Activated T-helper 17 cell treated with anti-CD3 and anti-CD28 coated beads, Interleukin-2, amount 50 U/mL, for 72 hours (primary cell): ENCODE data around the gene MBL2. TPM values are rescaled to one million over a fixed set of nuclear protein-coding genes. Genes with fewer than 3 reads are reported as not detected.

Experiments
- ATAC-seq: fragments of 150-1000 bp; cut with Tn5 transposase; replicated peaks from 2 replicates; pipeline ENCODE4 v1.10.0; 2021; ENCODE audit warnings: mild to moderate bottlenecking, moderate library complexity
- H3K27ac Mint-ChIP-seq: one replicate; pipeline ENCODE4 v1.8.0; 2022; ENCODE audit warnings: mixed read lengths
- H3K27me3 Mint-ChIP-seq: one replicate; pipeline ENCODE4 v1.8.0; 2022; ENCODE audit warnings: mixed read lengths
- H3K36me3 Mint-ChIP-seq: one replicate; pipeline ENCODE4 v1.8.0; 2022; ENCODE audit warnings: low read depth, mild to moderate bottlenecking, mixed read lengths
- H3K4me1 Mint-ChIP-seq: one replicate; pipeline ENCODE4 v1.8.0; 2022; ENCODE audit warnings: mixed read lengths
- H3K4me3 Mint-ChIP-seq: one replicate; pipeline ENCODE4 v1.8.0; 2022; ENCODE audit warnings: mild to moderate bottlenecking, mixed read lengths
- H3K9me3 Mint-ChIP-seq: one replicate; pipeline ENCODE4 v1.8.0; 2022; ENCODE audit warnings: mixed read lengths
- total RNA-seq, 2 donors: library from RNA; stranded (reverse); gene quantifications; one replicate each; pipeline ENCODE4 v1.2.3, GENCODE V29; 2022

Gene MBL2
- total RNA-seq, 2 donors from 2014 or later, result not detected

DNA sequence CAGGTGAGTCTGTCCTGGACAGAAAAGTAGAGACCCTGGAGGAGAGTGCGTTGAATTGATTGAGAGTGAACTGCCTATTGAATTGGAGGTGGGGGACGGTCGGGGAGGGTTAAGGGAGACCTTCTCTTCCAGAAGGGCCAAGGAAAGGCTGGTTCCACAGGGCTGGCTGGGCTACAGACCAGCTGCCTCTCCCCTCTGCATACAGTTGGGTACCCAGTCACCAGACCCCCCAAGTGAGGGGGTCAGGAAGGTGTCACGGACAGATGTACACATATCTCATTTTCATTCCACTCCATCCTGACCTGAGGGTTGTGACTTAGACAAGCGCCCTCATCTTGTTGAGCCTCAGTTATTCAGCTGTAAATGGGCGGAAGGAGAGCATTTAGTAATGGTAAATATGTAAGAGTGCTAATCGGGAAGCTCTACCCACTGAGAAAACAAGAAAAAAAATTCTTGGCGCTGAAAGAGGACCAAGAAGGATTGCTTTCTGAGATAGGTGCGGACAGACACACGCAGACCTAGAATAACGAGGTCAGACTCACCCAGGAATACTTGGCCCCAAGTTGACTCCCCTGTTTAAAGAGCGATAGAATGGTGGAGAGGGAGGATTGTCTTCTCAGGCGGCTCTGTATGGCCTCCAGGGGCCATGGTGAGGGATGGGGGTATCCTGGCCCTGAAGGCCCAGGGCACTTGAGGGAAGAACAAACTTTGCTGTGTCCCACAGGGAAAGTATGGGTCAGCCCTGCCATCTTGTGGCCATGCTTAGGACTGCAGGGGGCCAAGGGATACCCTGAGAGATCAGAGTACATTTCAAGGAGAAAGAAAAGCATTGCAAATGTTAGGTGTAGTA lies 7.2 kb upstream of the MBL2 start:
- H3K27me3 Mint-ChIP-seq, result peaks cover 6% of the 10 kb centered on the region
- no peak overlapping the region for H3K27ac Mint-ChIP-seq
- no peaks in the 10 kb centered on the region for H3K9me3 Mint-ChIP-seq
- ATAC-seq, result peak; percentile 21
- H3K4me1 Mint-ChIP-seq, result no peaks in the 10 kb centered on the region
- no peaks in the 10 kb centered on the region for H3K36me3 Mint-ChIP-seq
- no peak overlapping the region for H3K4me3 Mint-ChIP-seq

DNA sequence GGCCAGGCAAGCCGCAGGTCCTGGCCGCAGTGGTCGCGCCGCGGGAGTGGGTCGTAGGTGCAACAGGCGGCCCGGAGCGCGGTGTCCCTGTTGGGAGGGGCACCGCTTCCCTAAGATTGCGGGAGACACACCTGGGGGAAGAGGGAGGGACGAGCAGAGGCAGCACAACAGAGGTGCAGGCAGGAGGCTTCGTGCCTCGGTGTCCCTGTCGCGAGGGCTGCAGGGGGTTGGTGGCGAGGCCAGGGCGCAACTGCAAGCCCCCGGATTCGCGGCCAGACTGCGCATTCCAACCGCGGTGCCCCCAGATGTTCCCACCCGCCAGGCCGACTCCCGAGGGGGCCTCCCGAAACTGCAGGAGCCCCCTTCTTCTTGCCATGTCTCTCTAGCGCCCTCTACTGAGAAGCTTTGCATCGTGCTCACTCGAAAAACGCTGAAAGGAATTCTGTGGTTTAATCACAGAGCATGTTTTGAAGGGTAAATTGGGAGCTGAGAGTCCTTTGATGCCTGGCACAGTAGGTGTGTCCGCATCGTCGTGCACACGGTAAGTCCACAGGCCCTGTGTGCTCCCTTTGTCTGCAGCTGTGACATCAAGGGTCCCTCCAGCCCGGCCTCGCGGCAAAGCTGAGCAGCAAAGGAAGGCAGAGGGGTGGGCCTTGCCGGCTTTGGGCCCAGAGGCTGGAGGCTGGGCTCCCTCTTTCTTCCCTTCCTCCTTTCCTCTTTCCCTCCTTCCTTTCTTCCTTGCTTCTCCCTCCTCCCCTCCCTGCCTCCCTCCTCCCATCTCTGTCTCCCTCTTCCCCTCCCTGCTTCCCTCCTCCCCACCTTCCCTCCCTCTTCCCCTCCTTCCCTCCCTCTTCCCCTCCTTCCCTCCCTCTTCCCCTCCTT lies 6.2 kb upstream of the MBL2 start:
- H3K36me3 Mint-ChIP-seq, result no peaks in the 10 kb centered on the region
- no peak for ATAC-seq
- H3K4me3 Mint-ChIP-seq, result no peak overlapping the region
- peaks cover 6% of the 10 kb centered on the region for H3K27me3 Mint-ChIP-seq
- no peak overlapping the region for H3K27ac Mint-ChIP-seq
- no peaks in the 10 kb centered on the region for H3K4me1 Mint-ChIP-seq
- H3K9me3 Mint-ChIP-seq, result no peaks in the 10 kb centered on the region

DNA sequence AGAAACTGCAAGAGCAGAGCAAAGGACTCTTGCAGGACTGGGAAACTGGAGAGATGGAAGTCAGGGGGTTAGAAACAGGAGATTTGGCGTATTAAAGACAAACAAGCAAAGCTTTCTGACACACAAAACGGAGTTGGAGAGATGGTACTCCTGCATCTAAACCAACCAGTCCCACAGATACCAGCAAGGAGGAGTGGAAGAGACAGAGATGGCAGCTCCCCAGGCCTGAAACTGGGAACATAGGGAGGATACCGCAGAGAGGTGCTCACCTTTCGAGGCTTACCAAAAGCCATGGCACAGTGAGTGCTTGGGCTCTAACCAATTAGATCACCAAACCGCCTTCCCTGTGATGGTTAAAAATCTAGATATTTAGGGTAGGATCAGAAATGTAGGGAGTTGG lies 4.8 kb upstream of the MBL2 start:
- H3K27ac Mint-ChIP-seq, result no peak overlapping the region
- ATAC-seq, result no peak
- H3K36me3 Mint-ChIP-seq, result no peaks in the 10 kb centered on the region
- peaks cover 6% of the 10 kb centered on the region for H3K27me3 Mint-ChIP-seq
- H3K4me3 Mint-ChIP-seq, result no peak overlapping the region
- H3K9me3 Mint-ChIP-seq, result no peaks in the 10 kb centered on the region
- no peaks in the 10 kb centered on the region for H3K4me1 Mint-ChIP-seq

DNA sequence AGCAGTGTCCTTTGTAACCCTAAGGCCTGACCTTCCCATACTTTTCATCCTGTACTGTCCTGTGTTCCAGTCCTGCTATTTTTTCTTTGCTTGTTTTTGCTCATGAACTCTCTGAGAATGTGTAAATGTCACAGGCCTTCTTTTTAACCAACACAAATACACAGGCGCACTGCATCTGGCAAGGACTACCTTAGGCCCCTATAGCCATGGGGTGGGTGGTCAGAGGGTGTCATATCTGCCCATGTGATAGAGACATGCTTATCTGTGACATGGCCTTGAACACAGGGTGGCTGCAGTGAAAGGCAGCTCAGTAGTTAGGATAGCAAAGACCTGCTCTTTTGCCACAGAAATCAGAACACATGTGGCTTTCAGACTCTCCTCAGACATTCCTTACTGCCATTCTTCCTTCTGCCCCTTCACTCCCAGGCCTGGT lies 3.9 kb upstream of the MBL2 start:
- no peaks in the 10 kb centered on the region for H3K4me1 Mint-ChIP-seq
- no peaks in the 10 kb centered on the region for H3K9me3 Mint-ChIP-seq
- no peak overlapping the region for H3K4me3 Mint-ChIP-seq
- H3K27me3 Mint-ChIP-seq, result peaks cover 6% of the 10 kb centered on the region
- no peak overlapping the region for H3K27ac Mint-ChIP-seq
- no peaks in the 10 kb centered on the region for H3K36me3 Mint-ChIP-seq
- ATAC-seq, result no peak

DNA sequence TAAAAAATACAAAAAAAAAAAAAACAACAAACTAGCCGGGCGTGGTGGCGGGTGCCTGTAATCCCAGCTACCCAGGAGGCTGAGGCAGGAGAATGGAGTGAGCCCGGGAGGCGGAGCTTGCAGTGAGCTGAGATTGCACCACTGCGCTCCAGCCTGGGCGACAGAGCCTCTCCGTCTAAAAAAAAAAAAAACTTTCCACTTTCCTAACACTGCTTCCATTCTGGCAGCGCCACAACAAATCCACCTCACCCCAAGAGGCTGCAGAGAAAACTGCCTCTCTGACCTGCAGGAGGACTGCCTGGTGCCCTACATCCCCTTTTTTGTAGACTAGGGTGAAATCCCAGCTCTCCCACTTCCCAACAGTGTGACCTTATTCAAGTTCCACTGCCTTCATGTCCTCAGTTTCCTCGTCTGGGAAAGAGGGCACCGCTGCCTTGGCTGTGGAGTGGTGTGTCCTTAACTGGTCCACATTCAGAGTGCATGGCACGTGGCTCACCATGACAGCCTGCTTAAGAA lies 2.6 kb upstream of the MBL2 start:
- H3K36me3 Mint-ChIP-seq, result no peaks in the 10 kb centered on the region
- H3K4me1 Mint-ChIP-seq, result no peaks in the 10 kb centered on the region
- no peak overlapping the region for H3K27ac Mint-ChIP-seq
- no peak for ATAC-seq
- no peak overlapping the region for H3K4me3 Mint-ChIP-seq
- peaks cover 6% of the 10 kb centered on the region for H3K27me3 Mint-ChIP-seq
- H3K9me3 Mint-ChIP-seq, result no peaks in the 10 kb centered on the region

DNA sequence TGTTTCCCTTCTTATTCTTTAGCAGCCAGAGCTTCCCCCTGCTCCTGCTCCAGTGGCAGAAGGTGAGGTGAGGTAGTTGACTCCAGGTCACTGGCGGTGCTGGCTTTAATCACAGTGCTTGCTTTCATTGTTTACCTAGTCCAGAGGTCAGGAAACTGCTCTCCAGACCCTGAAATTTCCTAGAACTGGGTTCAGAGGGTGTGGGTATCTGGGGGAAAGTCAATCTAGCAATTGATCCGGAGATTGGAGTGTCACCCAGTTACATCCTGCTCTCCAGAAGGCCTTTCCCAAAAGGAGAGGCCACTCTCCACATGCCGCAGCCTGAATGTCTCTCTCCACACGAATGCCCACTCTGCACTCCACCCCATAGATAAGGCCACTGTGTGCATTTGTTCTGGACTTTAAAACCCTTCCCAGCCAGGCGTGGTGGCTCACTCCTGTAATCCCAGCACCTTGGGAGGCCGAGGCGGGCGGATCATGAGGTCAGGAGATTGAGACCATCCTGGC lies 2.1 kb upstream of the MBL2 start:
- Mint-ChIP-seq H3K4me3 (no peak overlapping the region), H3K9me3 (no peaks in the 10 kb centered on the region), H3K27ac (no peak overlapping the region), H3K36me3 (no peaks in the 10 kb centered on the region), H3K4me1 (no peaks in the 10 kb centered on the region), H3K27me3 (peaks cover 2% of the 10 kb centered on the region)
- ATAC-seq, result no peak

DNA sequence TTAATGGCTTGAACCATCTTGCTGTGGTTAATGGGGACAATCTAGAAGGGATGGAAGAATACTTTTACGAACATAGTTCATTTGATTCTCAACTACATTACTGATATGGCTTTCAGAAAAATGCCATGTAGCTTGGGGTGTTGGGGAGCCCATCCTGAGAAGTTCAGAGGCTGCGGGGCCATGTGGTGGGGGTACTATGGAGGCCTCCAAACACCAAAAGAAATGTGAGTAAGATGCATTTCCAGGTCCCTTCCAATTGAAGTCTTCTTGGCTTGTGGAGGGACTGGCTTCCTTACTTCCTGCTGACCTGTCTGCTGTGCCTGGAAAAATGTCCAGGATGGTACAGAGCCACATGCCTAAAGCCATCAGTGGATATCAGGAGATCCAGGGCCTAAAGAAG lies 1.6 kb upstream of the MBL2 start:
- Mint-ChIP-seq H3K27ac (no peak overlapping the region), H3K4me3 (no peak overlapping the region), H3K4me1 (no peaks in the 10 kb centered on the region), H3K27me3 (no peaks in the 10 kb centered on the region), H3K9me3 (no peaks in the 10 kb centered on the region), H3K36me3 (no peaks in the 10 kb centered on the region)
- no peak for ATAC-seq

DNA sequence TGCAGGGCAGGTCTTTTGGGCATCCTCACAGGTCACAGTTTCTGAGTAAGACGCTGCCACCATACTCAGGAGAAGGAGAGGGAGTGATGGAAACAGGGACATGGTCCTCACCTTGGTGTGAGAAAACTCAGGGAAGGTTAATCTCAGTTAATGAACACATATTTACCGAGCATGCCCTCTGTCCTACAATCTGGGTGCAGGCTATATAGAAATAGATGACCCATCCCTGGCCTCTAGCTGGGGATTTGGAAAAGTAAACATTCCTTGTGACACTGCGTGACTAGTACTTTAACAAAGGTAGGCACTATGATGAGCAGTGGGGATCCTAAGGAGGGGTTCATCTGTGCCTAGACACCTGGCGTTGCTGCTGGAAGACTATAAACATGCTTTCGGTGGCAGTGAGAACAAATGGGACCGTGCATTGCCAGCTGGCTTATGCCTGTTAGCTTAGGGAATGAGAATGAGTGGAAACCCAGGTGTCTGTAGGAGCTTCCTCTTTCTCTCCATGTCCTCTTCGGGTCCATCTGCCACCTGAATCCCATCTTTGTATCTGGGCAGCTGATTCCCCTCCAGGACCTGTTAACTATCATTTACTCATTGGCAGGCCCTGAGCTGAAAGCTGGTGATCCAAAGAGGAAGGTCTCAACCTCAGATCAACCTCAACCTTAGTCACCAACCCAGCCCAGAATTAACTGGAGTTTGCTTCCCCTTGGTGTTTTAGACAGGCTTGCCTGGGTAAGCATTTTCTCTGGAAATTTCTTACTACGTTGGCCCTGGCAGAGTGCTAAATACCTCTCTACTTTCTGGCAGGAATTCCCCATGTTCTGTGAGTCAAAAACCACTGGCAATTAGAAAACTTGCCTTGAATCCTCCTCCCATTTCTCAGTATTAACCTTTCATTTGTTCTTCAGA lies 794 bp downstream of the MBL2 start:
- ATAC-seq, result no peak
- Mint-ChIP-seq H3K27me3 (no peaks in the 10 kb centered on the region), H3K4me1 (no peaks in the 10 kb centered on the region), H3K36me3 (no peaks in the 10 kb centered on the region), H3K27ac (no peak overlapping the region), H3K4me3 (no peak overlapping the region), H3K9me3 (no peaks in the 10 kb centered on the region)

DNA sequence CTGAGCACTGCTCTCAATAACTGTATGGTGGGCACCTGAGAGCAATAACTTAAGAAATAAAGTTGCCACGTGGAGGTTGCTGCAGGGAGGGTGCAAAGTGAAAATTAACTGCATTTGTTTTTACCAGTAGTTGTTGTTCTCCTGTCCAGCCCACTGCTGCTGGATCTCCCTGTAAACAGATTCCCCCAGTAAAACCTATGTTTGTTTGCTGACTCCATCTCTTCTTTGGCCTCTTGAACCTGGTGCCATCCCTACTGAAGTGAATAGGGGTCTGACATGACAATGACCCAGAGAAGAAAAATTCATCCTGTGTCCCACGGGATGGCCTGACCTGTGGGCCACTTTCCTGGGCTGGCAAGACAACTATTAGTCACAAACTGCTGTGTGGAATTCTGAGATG lies 1.7 kb downstream of the MBL2 start:
- Mint-ChIP-seq H3K4me3 (no peak overlapping the region), H3K4me1 (no peaks in the 10 kb centered on the region), H3K27ac (no peak overlapping the region), H3K27me3 (no peaks in the 10 kb centered on the region), H3K36me3 (no peaks in the 10 kb centered on the region), H3K9me3 (no peaks in the 10 kb centered on the region)
- no peak for ATAC-seq

DNA sequence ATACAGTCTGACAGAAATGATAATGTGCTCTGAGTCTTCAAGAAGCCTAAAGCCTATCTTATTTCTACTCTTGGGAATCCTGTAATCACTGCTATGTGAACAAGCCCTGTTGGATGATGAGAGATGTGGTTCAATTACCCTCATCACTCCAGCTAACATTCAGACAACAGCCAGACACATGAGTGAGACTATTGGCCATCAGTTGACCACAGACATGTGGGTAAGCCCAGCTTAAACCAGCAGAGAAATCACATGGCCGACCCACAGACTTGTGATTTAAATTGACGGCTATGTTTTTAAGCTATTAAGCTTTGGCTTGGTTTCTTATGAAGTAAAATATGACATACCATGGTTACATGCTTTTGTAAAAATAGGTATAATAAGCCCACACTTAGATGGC lies 2.6 kb downstream of the MBL2 start:
- H3K9me3 Mint-ChIP-seq, result no peaks in the 10 kb centered on the region
- no peak overlapping the region for H3K4me3 Mint-ChIP-seq
- H3K27me3 Mint-ChIP-seq, result no peaks in the 10 kb centered on the region
- ATAC-seq, result no peak
- no peak overlapping the region for H3K27ac Mint-ChIP-seq
- H3K36me3 Mint-ChIP-seq, result no peaks in the 10 kb centered on the region
- H3K4me1 Mint-ChIP-seq, result no peaks in the 10 kb centered on the region

DNA sequence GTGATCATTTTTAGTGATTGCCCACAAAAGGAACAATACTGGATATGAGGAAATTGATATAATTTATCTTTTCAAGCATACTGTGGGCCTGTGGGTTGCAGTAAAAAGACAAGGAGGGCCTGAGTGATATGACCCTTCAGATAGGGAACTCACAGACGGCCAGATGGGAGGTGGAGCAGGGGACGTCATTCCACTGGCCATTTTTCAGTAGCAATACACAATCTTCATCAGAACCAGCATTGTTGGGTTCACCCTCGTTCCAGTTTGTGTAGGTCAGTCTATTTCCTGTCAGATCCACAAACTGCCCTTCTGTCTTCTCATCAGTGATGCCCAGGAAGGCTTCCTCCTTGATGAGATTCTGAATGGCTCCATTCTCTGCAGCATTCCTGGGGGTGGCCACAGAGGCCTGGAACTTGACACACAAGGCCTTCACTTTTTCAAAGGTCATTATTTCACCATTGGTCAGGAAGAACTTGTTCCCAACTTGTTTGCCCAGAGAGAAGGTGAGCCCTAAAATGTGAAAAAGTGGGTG lies 4.5 kb downstream of the MBL2 start:
- Mint-ChIP-seq H3K27ac (no peak overlapping the region), H3K36me3 (no peaks in the 10 kb centered on the region), H3K4me1 (no peaks in the 10 kb centered on the region), H3K27me3 (no peaks in the 10 kb centered on the region), H3K4me3 (no peak overlapping the region), H3K9me3 (no peaks in the 10 kb centered on the region)
- ATAC-seq, result no peak

DNA sequence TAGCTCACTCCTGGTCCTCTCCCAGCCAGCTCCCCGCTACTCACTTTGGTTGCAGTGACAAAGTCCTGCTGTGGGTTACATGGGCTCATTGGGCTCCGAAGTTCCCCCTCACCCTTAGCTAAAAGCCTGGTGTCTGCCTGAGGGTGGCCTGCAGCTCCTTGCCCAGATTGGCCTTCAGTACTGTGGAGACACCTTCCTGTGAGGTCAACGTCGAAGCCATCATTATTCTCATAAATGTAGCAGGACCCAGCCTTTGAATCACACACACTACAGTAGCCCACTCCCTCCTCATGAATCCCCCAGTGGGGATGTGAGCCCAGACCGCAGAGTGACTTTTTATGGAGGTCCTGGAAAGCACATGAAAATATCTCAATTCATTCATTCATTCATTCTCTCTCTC lies 10.5 kb downstream of the MBL2 start:
- H3K4me3 Mint-ChIP-seq, result no peak overlapping the region
- no peak overlapping the region for H3K27ac Mint-ChIP-seq
- ATAC-seq, result no peak
- H3K9me3 Mint-ChIP-seq, result peaks cover 14% of the 10 kb centered on the region
- H3K4me1 Mint-ChIP-seq, result no peaks in the 10 kb centered on the region
- H3K36me3 Mint-ChIP-seq, result no peaks in the 10 kb centered on the region
- no peaks in the 10 kb centered on the region for H3K27me3 Mint-ChIP-seq

DNA sequence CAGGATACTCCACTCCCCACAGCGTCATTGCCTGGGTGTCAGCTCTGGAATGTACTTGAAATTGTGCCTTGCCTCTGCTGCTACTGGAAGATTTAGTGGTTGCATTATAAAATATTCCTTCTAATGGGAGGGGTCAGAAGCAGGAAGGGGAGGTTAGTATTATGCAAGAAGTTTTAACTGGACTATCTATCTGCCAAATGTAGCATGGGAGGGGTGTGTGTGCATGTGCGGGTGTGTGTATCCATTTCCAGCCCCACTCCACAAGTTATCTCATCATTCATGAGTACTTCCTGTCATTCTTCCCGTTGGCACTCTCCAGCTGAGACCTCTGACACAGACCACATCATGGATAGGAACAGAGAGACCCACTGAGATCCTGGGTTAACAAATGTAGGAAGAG lies 13.4 kb downstream of the MBL2 start:
- Mint-ChIP-seq H3K9me3 (peaks cover 17% of the 10 kb centered on the region), H3K36me3 (no peaks in the 10 kb centered on the region), H3K27ac (no peak overlapping the region), H3K4me1 (no peaks in the 10 kb centered on the region), H3K27me3 (no peaks in the 10 kb centered on the region), H3K4me3 (no peak overlapping the region)
- ATAC-seq, result no peak

DNA sequence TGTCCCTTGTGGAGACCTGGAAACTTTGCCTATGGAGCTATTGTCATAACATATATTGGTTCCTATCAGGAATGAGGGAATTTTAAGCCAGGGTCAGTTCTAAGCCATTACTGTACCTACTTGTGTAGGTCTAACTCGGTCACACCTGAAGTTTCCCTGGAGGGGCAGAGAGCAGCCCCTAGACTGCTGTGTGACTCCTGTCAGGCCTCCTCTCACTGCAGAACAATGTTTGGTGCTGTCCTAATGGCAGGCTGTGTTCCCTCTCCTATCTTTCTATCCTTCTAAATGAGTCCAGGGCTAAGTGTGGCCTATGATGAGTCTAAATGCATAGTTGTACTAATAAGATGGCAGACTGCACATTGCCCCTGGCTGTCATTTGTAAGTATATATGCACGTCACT lies 14.2 kb downstream of the MBL2 start:
- H3K36me3 Mint-ChIP-seq, result no peaks in the 10 kb centered on the region
- no peak for ATAC-seq
- peaks cover 17% of the 10 kb centered on the region for H3K9me3 Mint-ChIP-seq

More for the DNA sequence above, 14.2 kb downstream of the MBL2 start:
- H3K4me3 Mint-ChIP-seq, result no peak overlapping the region
- no peaks in the 10 kb centered on the region for H3K27me3 Mint-ChIP-seq
- H3K27ac Mint-ChIP-seq, result no peak overlapping the region
- no peaks in the 10 kb centered on the region for H3K4me1 Mint-ChIP-seq
